GM23248 (cell line): Measurements from ENCODE around the gene C22orf15.

Experiments used
- EZH2 ChIP-seq: fragments of 200-600 bp; sonication (generic); IDR thresholded peaks from 2 replicates; pipeline ENCODE4 v1.6.1; 2018; ENCODE audit warnings: antibody characterized with exemption, mild to moderate bottlenecking; ENCODE audit not compliant: insufficient read depth, poor library complexity, severe bottlenecking
- EZH2phosphoT487 ChIP-seq: fragments of 200-600 bp; sonication (generic); IDR thresholded peaks from 2 replicates; pipeline ENCODE4 v1.6.1; 2018; ENCODE audit warnings: antibody characterized with exemption, moderate library complexity, mild to moderate bottlenecking, low read depth; ENCODE audit not compliant: insufficient read depth

- TF ChIP-seq EZH2 = no peak
- TF ChIP-seq EZH2phosphoT487 = no peak
These were observed 6.7 kb downstream of the C22orf15 start for GRCh38 chr22:23769321-23769965.
